ENCODE measurements around the gene WDFY4. TPM values are rescaled to one million over a fixed set of nuclear protein-coding genes. Genes with fewer than 3 reads are reported as not detected.

The WDFY4 gene
- total and polyA plus RNA-seq, 2 experiments from 2014 or later = 0.14 TPM; not detected in 1

DNA sequence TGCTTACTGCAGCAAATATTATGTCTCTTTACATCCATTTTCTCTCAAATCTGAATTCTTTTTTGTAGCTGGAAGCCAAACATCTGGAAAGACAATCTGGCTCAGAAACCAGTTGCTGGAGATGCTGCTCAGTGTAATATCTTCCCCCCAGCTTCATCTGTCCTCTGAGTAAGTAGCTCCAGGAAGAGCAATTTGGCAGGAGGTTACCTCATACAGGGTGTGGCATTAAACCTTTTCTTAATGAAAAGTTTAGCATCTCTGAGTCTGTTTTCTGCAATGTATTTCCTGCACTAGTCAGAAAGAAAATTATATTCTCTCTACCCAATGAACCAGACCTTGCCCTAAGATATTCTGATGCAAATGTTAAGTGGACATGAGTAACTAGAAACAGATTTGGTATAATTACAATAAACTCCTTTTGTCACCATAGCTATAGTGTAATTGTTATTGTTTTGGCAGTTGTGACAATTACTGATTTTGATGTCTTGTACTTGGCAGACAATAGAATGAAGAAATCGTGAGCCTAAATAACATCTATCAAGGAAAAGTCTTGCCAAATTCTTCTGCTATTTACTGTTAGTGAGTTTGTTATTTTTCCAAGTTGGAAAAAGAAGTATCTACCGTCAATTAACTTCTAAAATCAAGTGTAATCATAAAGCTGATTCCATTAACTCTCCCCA is 123.3 kb downstream of the WDFY4 start:
- Mint-ChIP-seq H3K27me3 (ENCODE audit: insufficient read depth, low read depth, poor library complexity) (peaks cover 22% of the 10 kb centered on the region), H3K4me1 (peaks cover 19% of the 10 kb centered on the region), H3K9me3 (peaks cover 3% of the 10 kb centered on the region; the same call in 2 of the 3 replicates), H3K27ac (no peak overlapping the region), H3K36me3 (ENCODE audit: low read depth) (no peaks in the 10 kb centered on the region; the same call in 2 of the 3 replicates), H3K4me3 (no peak overlapping the region)
- Histone ChIP-seq H3K79me2 (replicated peaks; ENCODE audit: insufficient read depth) (no peaks in the 10 kb centered on the region), H3K4me2 (no peak overlapping the region), H3K27me3 (ENCODE audit: insufficient read depth) (peaks cover 7% of the 10 kb centered on the region), H3K27ac (ENCODE audit: low read depth) (no peak overlapping the region), H3K36me3 (ENCODE audit: insufficient read depth) (no peaks in the 10 kb centered on the region), H3K4me1 (ENCODE audit: insufficient read depth) (no peaks in the 10 kb centered on the region; the same call in 1 of the 2 replicates), H3F3A (replicated peaks; ENCODE audit: low read depth) (no peaks in the 10 kb centered on the region), H2AFZ (no peak overlapping the region), H3K4me3 (no peak overlapping the region), H3K9me2 (ENCODE audit: insufficient read depth) (peaks cover 8% of the 10 kb centered on the region; the same call in 1 of the 2 replicates), H4K20me1 (replicated peaks; ENCODE audit: insufficient read depth) (no peaks in the 10 kb centered on the region)
- no peak for DNase-seq (ENCODE audit: low spot score)
- TF ChIP-seq, protein P1, sequence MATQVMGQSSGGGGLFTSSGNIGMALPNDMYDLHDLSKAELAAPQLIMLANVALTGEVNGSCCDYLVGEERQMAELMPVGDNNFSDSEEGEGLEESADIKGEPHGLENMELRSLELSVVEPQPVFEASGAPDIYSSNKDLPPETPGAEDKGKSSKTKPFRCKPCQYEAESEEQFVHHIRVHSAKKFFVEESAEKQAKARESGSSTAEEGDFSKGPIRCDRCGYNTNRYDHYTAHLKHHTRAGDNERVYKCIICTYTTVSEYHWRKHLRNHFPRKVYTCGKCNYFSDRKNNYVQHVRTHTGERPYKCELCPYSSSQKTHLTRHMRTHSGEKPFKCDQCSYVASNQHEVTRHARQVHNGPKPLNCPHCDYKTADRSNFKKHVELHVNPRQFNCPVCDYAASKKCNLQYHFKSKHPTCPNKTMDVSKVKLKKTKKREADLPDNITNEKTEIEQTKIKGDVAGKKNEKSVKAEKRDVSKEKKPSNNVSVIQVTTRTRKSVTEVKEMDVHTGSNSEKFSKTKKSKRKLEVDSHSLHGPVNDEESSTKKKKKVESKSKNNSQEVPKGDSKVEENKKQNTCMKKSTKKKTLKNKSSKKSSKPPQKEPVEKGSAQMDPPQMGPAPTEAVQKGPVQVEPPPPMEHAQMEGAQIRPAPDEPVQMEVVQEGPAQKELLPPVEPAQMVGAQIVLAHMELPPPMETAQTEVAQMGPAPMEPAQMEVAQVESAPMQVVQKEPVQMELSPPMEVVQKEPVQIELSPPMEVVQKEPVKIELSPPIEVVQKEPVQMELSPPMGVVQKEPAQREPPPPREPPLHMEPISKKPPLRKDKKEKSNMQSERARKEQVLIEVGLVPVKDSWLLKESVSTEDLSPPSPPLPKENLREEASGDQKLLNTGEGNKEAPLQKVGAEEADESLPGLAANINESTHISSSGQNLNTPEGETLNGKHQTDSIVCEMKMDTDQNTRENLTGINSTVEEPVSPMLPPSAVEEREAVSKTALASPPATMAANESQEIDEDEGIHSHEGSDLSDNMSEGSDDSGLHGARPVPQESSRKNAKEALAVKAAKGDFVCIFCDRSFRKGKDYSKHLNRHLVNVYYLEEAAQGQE (IDR thresholded peaks at IDR 0.05; ENCODE audit: unreplicated experiment) = no peak
- TF ChIP-seq EZH2phosphoT487 (IDR thresholded peaks at IDR 0.05; ENCODE audit: unreplicated experiment) = no peak
- TF ChIP-seq CREB1 (CRISPR knock-in tag; IDR thresholded peaks at IDR 0.05; ENCODE audit: low read depth) = no peak
- TF ChIP-seq EZH2 (IDR thresholded peaks at IDR 0.05; ENCODE audit: low read depth, unreplicated experiment) = no peak
- TF ChIP-seq, protein P2, sequence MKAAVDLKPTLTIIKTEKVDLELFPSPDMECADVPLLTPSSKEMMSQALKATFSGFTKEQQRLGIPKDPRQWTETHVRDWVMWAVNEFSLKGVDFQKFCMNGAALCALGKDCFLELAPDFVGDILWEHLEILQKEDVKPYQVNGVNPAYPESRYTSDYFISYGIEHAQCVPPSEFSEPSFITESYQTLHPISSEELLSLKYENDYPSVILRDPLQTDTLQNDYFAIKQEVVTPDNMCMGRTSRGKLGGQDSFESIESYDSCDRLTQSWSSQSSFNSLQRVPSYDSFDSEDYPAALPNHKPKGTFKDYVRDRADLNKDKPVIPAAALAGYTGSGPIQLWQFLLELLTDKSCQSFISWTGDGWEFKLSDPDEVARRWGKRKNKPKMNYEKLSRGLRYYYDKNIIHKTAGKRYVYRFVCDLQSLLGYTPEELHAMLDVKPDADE (IDR thresholded peaks at IDR 0.05) = no peak
- TF ChIP-seq, protein P3, sequence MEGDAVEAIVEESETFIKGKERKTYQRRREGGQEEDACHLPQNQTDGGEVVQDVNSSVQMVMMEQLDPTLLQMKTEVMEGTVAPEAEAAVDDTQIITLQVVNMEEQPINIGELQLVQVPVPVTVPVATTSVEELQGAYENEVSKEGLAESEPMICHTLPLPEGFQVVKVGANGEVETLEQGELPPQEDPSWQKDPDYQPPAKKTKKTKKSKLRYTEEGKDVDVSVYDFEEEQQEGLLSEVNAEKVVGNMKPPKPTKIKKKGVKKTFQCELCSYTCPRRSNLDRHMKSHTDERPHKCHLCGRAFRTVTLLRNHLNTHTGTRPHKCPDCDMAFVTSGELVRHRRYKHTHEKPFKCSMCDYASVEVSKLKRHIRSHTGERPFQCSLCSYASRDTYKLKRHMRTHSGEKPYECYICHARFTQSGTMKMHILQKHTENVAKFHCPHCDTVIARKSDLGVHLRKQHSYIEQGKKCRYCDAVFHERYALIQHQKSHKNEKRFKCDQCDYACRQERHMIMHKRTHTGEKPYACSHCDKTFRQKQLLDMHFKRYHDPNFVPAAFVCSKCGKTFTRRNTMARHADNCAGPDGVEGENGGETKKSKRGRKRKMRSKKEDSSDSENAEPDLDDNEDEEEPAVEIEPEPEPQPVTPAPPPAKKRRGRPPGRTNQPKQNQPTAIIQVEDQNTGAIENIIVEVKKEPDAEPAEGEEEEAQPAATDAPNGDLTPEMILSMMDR (conservative IDR thresholded peaks at IDR 0.05; ENCODE audit: low read depth in 2 of 2) = no peak
- no peak for TF ChIP-seq ZNF114 (CRISPR knock-in tag; IDR thresholded peaks at IDR 0.05)
- TF ChIP-seq STAT1 (IDR thresholded peaks at IDR 0.05; ENCODE audit: unreplicated experiment) = no peak
- no peak for TF ChIP-seq JUNB (IDR thresholded peaks at IDR 0.05; ENCODE audit: unreplicated experiment)
- TF ChIP-seq, protein P4, sequence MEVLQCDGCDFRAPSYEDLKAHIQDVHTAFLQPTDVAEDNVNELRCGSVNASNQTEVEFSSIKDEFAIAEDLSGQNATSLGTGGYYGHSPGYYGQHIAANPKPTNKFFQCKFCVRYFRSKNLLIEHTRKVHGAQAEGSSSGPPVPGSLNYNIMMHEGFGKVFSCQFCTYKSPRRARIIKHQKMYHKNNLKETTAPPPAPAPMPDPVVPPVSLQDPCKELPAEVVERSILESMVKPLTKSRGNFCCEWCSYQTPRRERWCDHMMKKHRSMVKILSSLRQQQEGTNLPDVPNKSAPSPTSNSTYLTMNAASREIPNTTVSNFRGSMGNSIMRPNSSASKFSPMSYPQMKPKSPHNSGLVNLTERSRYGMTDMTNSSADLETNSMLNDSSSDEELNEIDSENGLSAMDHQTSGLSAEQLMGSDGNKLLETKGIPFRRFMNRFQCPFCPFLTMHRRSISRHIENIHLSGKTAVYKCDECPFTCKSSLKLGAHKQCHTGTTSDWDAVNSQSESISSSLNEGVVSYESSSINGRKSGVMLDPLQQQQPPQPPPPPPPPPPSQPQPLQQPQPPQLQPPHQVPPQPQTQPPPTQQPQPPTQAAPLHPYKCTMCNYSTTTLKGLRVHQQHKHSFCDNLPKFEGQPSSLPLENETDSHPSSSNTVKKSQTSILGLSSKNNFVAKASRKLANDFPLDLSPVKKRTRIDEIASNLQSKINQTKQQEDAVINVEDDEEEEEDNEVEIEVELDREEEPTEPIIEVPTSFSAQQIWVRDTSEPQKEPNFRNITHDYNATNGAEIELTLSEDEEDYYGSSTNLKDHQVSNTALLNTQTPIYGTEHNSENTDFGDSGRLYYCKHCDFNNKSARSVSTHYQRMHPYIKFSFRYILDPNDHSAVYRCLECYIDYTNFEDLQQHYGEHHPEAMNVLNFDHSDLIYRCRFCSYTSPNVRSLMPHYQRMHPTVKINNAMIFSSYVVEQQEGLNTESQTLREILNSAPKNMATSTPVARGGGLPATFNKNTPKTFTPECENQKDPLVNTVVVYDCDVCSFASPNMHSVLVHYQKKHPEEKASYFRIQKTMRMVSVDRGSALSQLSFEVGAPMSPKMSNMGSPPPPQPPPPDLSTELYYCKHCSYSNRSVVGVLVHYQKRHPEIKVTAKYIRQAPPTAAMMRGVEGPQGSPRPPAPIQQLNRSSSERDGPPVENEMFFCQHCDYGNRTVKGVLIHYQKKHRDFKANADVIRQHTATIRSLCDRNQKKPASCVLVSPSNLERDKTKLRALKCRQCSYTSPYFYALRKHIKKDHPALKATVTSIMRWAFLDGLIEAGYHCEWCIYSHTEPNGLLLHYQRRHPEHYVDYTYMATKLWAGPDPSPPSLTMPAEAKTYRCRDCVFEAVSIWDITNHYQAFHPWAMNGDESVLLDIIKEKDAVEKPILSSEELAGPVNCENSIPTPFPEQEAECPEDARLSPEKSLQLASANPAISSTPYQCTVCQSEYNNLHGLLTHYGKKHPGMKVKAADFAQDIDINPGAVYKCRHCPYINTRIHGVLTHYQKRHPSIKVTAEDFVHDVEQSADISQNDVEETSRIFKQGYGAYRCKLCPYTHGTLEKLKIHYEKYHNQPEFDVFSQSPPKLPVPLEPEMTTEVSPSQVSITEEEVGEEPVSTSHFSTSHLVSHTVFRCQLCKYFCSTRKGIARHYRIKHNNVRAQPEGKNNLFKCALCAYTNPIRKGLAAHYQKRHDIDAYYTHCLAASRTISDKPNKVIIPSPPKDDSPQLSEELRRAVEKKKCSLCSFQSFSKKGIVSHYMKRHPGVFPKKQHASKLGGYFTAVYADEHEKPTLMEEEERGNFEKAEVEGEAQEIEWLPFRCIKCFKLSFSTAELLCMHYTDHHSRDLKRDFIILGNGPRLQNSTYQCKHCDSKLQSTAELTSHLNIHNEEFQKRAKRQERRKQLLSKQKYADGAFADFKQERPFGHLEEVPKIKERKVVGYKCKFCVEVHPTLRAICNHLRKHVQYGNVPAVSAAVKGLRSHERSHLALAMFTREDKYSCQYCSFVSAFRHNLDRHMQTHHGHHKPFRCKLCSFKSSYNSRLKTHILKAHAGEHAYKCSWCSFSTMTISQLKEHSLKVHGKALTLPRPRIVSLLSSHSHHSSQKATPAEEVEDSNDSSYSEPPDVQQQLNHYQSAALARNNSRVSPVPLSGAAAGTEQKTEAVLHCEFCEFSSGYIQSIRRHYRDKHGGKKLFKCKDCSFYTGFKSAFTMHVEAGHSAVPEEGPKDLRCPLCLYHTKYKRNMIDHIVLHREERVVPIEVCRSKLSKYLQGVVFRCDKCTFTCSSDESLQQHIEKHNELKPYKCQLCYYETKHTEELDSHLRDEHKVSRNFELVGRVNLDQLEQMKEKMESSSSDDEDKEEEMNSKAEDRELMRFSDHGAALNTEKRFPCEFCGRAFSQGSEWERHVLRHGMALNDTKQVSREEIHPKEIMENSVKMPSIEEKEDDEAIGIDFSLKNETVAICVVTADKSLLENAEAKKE (CRISPR knock-in tag; IDR thresholded peaks at IDR 0.05) = no peak
- no peak for TF ChIP-seq NANOG (IDR thresholded peaks at IDR 0.05; ENCODE audit: borderline replicate concordance)
- no peak for TF ChIP-seq POLR2AphosphoS5 (IDR thresholded peaks at IDR 0.05; ENCODE audit: low read depth)
- TF ChIP-seq ZNF331 (CRISPR knock-in tag; IDR thresholded peaks at IDR 0.05; ENCODE audit: low read depth) = no peak
- ATAC-seq = no peak
